ENCODE data around the gene CACNA1D. TPM values are rescaled to one million over a fixed set of nuclear protein-coding genes. Genes with fewer than 3 reads are reported as not detected.

CACNA1D gene
- total and polyA plus RNA-seq, 8 donors, result 0.31 to 36.5 (median 12.5) TPM

DNA sequence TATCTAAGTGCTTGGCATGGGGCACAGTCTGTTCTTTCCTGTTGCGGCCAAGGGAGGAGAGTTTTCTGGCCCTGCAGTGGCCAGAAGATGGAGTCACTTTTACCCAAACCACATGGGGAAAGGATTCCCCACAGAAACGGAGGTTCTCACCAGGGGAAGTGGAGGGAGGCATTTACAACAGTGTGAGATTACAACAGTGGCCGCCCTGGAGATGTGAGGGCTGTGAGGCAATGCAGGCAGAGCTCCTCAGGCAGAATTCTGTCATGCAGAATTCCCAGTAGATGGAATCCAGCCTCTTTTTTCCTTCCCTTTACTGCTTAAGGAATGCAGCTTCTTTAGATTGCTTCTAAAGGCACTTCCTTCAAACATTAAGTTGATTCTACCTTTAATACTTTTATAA, 83.1 kb downstream of the CACNA1D start:
- no peaks in the 10 kb centered on the region for H3K9me3 ChIP-seq
- WGBS, 5 donors, result 65 to 73% (median 67%) methylated on average over 3 of the region's 3 CpGs
- TF ChIP-seq EP300 (IDR thresholded peaks at IDR 0.05), result no peak
- TF ChIP-seq POLR2A (IDR thresholded peaks at IDR 0.05), result no peak
- TF ChIP-seq, protein P1, sequence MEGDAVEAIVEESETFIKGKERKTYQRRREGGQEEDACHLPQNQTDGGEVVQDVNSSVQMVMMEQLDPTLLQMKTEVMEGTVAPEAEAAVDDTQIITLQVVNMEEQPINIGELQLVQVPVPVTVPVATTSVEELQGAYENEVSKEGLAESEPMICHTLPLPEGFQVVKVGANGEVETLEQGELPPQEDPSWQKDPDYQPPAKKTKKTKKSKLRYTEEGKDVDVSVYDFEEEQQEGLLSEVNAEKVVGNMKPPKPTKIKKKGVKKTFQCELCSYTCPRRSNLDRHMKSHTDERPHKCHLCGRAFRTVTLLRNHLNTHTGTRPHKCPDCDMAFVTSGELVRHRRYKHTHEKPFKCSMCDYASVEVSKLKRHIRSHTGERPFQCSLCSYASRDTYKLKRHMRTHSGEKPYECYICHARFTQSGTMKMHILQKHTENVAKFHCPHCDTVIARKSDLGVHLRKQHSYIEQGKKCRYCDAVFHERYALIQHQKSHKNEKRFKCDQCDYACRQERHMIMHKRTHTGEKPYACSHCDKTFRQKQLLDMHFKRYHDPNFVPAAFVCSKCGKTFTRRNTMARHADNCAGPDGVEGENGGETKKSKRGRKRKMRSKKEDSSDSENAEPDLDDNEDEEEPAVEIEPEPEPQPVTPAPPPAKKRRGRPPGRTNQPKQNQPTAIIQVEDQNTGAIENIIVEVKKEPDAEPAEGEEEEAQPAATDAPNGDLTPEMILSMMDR (IDR thresholded peaks at IDR 0.05), result no peak
- no peak for TF ChIP-seq POLR2AphosphoS5 (IDR thresholded peaks at IDR 0.05)
- peak in 1 of 2 donors; percentile 64 for DNase-seq
- intact Hi-C loops (cut with DNase I; ENCODE audit: low total_unique reads), result no loop called here
- H3K27ac ChIP-seq, result no peak overlapping the region
- H3K4me1 ChIP-seq, result peaks cover 0 to 5% (median 0%) of the 10 kb centered on the region in 4 donors
- no peak overlapping the region for H3K4me3 ChIP-seq
- no peaks in the 10 kb centered on the region for H3K36me3 ChIP-seq
- no peaks in the 10 kb centered on the region for H3K27me3 ChIP-seq

DNA sequence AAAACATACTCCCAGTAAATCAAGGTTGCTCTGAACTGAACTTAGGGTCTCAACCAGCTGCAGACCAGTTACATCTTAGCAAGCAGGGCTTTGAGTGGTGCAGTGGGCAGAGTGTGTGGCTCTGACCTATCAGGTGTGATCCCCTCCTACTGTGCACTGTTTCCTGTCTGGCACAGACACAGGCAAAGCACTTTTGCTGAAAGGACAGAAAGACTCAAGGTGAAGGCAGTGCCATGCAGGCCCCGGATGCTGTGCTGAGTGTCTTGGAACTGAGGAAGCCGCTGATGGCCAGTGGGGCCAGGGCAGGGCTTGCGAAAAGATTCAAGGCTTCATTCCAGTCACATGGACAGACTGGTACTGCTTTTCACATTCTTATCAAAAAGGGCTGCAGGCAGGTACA, 85.2 kb downstream of the CACNA1D start:
- Histone ChIP-seq H3K36me3 (no peaks in the 10 kb centered on the region), H3K4me3 (no peak overlapping the region), H3K27me3 (no peaks in the 10 kb centered on the region), H3K27ac (no peak overlapping the region), H3K4me1 (peaks cover 0 to 5% (median 0%) of the 10 kb centered on the region in 4 donors), H3K9me3 (no peaks in the 10 kb centered on the region)
- TF ChIP-seq, protein P1 (IDR thresholded peaks at IDR 0.05), result no peak
- TF ChIP-seq POLR2A (IDR thresholded peaks at IDR 0.05) (no peak), POLR2AphosphoS5 (IDR thresholded peaks at IDR 0.05) (no peak), EP300 (IDR thresholded peaks at IDR 0.05) (no peak)
- WGBS, 5 donors, result 68 to 93% (median 84%) methylated on average over 3 of the region's 3 CpGs
- intact Hi-C loops (cut with DNase I; ENCODE audit: low total_unique reads), result no loop called here
- DNase-seq, result no peak

DNA sequence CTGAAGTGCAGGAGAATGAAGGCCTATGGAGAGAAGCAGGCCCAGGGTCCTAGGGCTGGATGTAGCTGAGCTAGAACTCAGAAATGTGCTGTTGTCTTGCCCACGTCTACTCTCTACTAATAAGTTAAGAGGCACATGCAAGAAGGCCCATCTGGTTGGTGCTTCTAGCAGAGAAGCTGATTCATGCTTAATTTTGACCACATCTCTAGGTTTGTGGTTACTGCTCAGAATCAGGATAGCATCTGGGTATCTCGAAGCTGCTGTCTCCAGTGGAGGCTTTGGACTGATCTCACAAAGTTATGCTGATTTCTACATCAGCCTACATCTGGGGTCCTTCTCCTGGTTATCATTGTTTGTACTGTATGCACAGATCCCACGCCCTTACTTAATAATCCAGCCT, 87.3 kb downstream of the CACNA1D start:
- Histone ChIP-seq H3K4me1 (peaks cover 0 to 5% (median 0%) of the 10 kb centered on the region in 4 donors), H3K9me3 (no peaks in the 10 kb centered on the region), H3K4me3 (no peak overlapping the region), H3K36me3 (no peaks in the 10 kb centered on the region), H3K27ac (no peak overlapping the region), H3K27me3 (no peaks in the 10 kb centered on the region)
- intact Hi-C loops (cut with DNase I; ENCODE audit: low total_unique reads), result no loop called here
- DNase-seq, result no peak
- WGBS, 5 donors, result 66 to 76% (median 75%) methylated on average over 3 of the region's 3 CpGs
- no peak for TF ChIP-seq POLR2AphosphoS5 (IDR thresholded peaks at IDR 0.05)

DNA sequence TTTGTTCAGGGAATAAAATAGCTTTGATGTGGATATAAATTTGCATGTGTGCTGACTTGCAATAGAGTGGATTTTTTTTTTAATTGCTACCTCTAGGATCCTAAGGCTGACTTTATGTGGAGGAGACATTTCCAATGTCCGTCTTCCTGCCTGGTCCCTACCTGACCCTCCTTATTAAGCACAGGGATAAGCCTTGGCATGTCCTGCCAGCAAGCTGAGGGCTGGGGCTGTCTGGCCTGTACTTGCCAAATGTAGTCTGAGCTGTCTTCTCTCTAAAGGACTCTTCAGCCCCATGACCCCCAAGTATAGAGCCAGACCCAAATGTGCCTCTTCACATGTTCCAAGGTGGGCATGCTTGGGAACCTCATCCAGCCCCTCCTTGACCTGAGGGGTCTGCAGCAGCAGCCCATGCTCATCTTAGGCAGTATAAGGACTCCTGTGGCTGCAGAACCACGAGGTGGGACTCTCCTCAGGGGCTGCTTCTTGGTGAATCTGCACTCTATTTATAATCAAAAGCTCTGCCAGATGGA, 88.8 kb downstream of the CACNA1D start:
- Histone ChIP-seq H3K27ac (no peak overlapping the region), H3K27me3 (no peaks in the 10 kb centered on the region), H3K4me1 (no peaks in the 10 kb centered on the region), H3K4me3 (no peak overlapping the region), H3K36me3 (no peaks in the 10 kb centered on the region), H3K9me3 (no peaks in the 10 kb centered on the region)
- DNase-seq, result no peak
- 71 to 84% (median 74%) methylated on average over 2 of the region's 2 CpGs for WGBS, 5 donors
- intact Hi-C loops (cut with DNase I; ENCODE audit: low total_unique reads), result no loop called here
- TF ChIP-seq, protein P1 (IDR thresholded peaks at IDR 0.05), result no peak
- TF ChIP-seq POLR2A (IDR thresholded peaks at IDR 0.05), result no peak
- no peak for TF ChIP-seq EP300 (IDR thresholded peaks at IDR 0.05)
- no peak for TF ChIP-seq POLR2AphosphoS5 (IDR thresholded peaks at IDR 0.05)

DNA sequence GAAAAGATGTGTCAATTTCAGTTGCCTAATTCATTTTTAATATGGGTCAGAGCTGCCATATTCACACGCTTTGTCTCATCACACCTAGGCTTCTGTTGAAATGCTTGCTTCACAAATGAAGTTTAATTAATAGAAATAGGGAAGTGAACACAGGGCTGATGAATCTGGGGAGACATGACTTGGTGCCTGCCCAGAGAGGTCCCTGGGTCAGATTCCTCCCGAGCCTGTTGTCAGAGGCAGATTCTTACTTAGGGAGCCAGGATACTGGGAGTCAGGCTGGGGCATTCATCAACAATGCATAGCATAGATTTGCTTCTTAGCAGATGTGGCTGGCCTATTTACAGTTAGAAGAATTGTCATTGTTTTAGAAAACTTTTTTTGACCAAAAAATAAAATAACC, 90.6 kb downstream of the CACNA1D start:
- H3K9me3 ChIP-seq, result no peaks in the 10 kb centered on the region
- DNase-seq, result no peak
- no peaks in the 10 kb centered on the region for H3K4me1 ChIP-seq
- intact Hi-C loops (cut with DNase I; ENCODE audit: low total_unique reads), result no loop called here
- no peak overlapping the region for H3K27ac ChIP-seq
- no peak overlapping the region for H3K4me3 ChIP-seq
- WGBS, 5 donors, result 66 to 83% (median 75%) methylated on average over 2 of the region's 2 CpGs
- no peak for TF ChIP-seq POLR2A (IDR thresholded peaks at IDR 0.05)
- no peak for TF ChIP-seq POLR2AphosphoS5 (IDR thresholded peaks at IDR 0.05)
- TF ChIP-seq, protein P1 (IDR thresholded peaks at IDR 0.05), result no peak
- TF ChIP-seq EP300 (IDR thresholded peaks at IDR 0.05), result no peak
- H3K36me3 ChIP-seq, result no peaks in the 10 kb centered on the region
- no peaks in the 10 kb centered on the region for H3K27me3 ChIP-seq
